Measurements from ENCODE around the gene L3MBTL1. TPM values are rescaled to one million over a fixed set of nuclear protein-coding genes. Genes with fewer than 3 reads are reported as not detected.

L3MBTL1 gene
- total RNA-seq, 1 donor from 2014 or later, result 6.0 TPM

- no peak for TF ChIP-seq CTCF (IDR thresholded peaks at IDR 0.05; ENCODE audit: insufficient read depth, low read length, poor library complexity, severe bottlenecking)
- Histone ChIP-seq H3K4me3 (ENCODE audit: low read depth, low read length) (no peak overlapping the region), H3K27me3 (ENCODE audit: control insufficient read depth, insufficient read depth, low read length) (no peaks in the 10 kb centered on the region), H3K36me3 (ENCODE audit: control insufficient read depth, insufficient read depth, low read length) (no peaks in the 10 kb centered on the region)
- no peak for DNase-seq (ENCODE audit: low read depth)
Measured at GRCh38 chr20:43516251-43516824, 8.8 kb downstream of the L3MBTL1 start.

GRCh38 chr20:43520074-43520630 lies 12.7 kb downstream of the L3MBTL1 start:
- no peak for TF ChIP-seq CTCF (IDR thresholded peaks at IDR 0.05; ENCODE audit: insufficient read depth, low read length, poor library complexity, severe bottlenecking)
- Histone ChIP-seq H3K36me3 (ENCODE audit: control insufficient read depth, insufficient read depth, low read length) (no peaks in the 10 kb centered on the region), H3K4me3 (ENCODE audit: low read depth, low read length) (no peak overlapping the region), H3K27me3 (ENCODE audit: control insufficient read depth, insufficient read depth, low read length) (no peaks in the 10 kb centered on the region)
- no peak for DNase-seq (ENCODE audit: low read depth)

- no peak for DNase-seq (ENCODE audit: low read depth)
- no peak for TF ChIP-seq CTCF (IDR thresholded peaks at IDR 0.05; ENCODE audit: insufficient read depth, low read length, poor library complexity, severe bottlenecking)
Measured at GRCh38 chr20:43525021-43525420, 17.5 kb downstream of the L3MBTL1 start.

GRCh38 chr20:43528258-43528875 lies 20.9 kb downstream of the L3MBTL1 start:
- Histone ChIP-seq H3K4me3 (ENCODE audit: low read depth, low read length) (no peak overlapping the region), H3K36me3 (ENCODE audit: control insufficient read depth, insufficient read depth, low read length) (no peaks in the 10 kb centered on the region), H3K27me3 (ENCODE audit: control insufficient read depth, insufficient read depth, low read length) (no peaks in the 10 kb centered on the region)
- no peak for TF ChIP-seq CTCF (IDR thresholded peaks at IDR 0.05; ENCODE audit: insufficient read depth, low read length, poor library complexity, severe bottlenecking)
- DNase-seq (ENCODE audit: low read depth), result no peak

More at GRCh38 chr20:43525021-43525420, 17.5 kb downstream of the L3MBTL1 start:
- H3K36me3 ChIP-seq (ENCODE audit: control insufficient read depth, insufficient read depth, low read length), result no peaks in the 10 kb centered on the region
- no peak overlapping the region for H3K4me3 ChIP-seq (ENCODE audit: low read depth, low read length)
- H3K27me3 ChIP-seq (ENCODE audit: control insufficient read depth, insufficient read depth, low read length), result no peaks in the 10 kb centered on the region

- H3K4me3 ChIP-seq (ENCODE audit: low read depth, low read length), result no peak overlapping the region
- no peaks in the 10 kb centered on the region for H3K27me3 ChIP-seq (ENCODE audit: control insufficient read depth, insufficient read depth, low read length)
- H3K36me3 ChIP-seq (ENCODE audit: control insufficient read depth, insufficient read depth, low read length), result no peaks in the 10 kb centered on the region
- no peak for TF ChIP-seq CTCF (IDR thresholded peaks at IDR 0.05; ENCODE audit: insufficient read depth, low read length, poor library complexity, severe bottlenecking)
- no peak for DNase-seq (ENCODE audit: low read depth)
Measured at GRCh38 chr20:43529051-43529450, 21.6 kb downstream of the L3MBTL1 start.
